SK-N-SH treated with all-trans-retinoic acid at 6 μM for 48 hours (cell line): ENCODE data around the gene PRELID1.

Experiments
- ATAC-seq: fragments of 200-7000 bp; cut with Tn5 transposase; 3 replicates; pipeline ENCODE4 v1.9.1; 2020; ENCODE audit warnings: mild to moderate bottlenecking, moderate library complexity
- ARNTL ChIP-seq: fragments of 450-650 bp; formaldehyde crosslinking; IDR thresholded peaks from 2 replicates; pipeline ENCODE4 v1.5.0; 2020; ENCODE audit warnings: low read depth, mild to moderate bottlenecking, moderate library complexity, borderline replicate concordance
- BACH2 ChIP-seq: fragments of 250-450 bp; sonication (Bioruptor Pico); IDR thresholded peaks from 2 replicates; pipeline ENCODE4 v1.9.0; 2021; ENCODE audit warnings: mild to moderate bottlenecking, borderline replicate concordance
- CREB5 ChIP-seq: fragments of 250-450 bp; sonication (Bioruptor Pico); IDR thresholded peaks from 2 replicates; pipeline ENCODE4 v1.5.1; 2020; ENCODE audit warnings: low read depth, mild to moderate bottlenecking, moderate library complexity
- CSDC2 ChIP-seq: fragments of 250-450 bp; sonication (Bioruptor Pico); IDR thresholded peaks from 2 replicates; pipeline ENCODE4 v1.5.0; 2020; ENCODE audit warnings: mild to moderate bottlenecking, moderate library complexity
- CSRNP3 ChIP-seq: fragments of 250-450 bp; sonication (Bioruptor Pico); IDR thresholded peaks from 2 replicates; pipeline ENCODE4 v1.5.1; 2021; ENCODE audit warnings: mild to moderate bottlenecking, moderate library complexity
- ESRRG ChIP-seq: fragments of 250-450 bp; sonication (Bioruptor Pico); IDR thresholded peaks from 2 replicates; pipeline ENCODE4 v1.6.1; 2021; ENCODE audit warnings: mild to moderate bottlenecking
- ISL1 ChIP-seq: fragments of 250-450 bp; sonication (Bioruptor Pico); IDR thresholded peaks from 2 replicates; pipeline ENCODE4 v2.1.2; 2022; ENCODE audit warnings: mild to moderate bottlenecking, moderate library complexity
- OSR1 ChIP-seq: fragments of 250-450 bp; sonication (Bioruptor Pico); IDR thresholded peaks from 2 replicates; pipeline ENCODE4 v1.8.0; 2022; ENCODE audit warnings: moderate library complexity, mild to moderate bottlenecking, inconsistent platforms
- PATZ1 ChIP-seq: fragments of 250-450 bp; sonication (Bioruptor Pico); IDR thresholded peaks from 2 replicates; pipeline ENCODE4 v1.8.0; 2020; ENCODE audit warnings: mild to moderate bottlenecking, moderate library complexity, borderline replicate concordance
- PPARA ChIP-seq: fragments of 250-450 bp; sonication (Bioruptor Pico); IDR thresholded peaks from 2 replicates; pipeline ENCODE4 v1.5.0; 2020; ENCODE audit warnings: mild to moderate bottlenecking, borderline replicate concordance
- RARB ChIP-seq: fragments of 250-450 bp; sonication (Bioruptor Pico); IDR thresholded peaks from 2 replicates; pipeline ENCODE4 v1.8.0; 2021; ENCODE audit warnings: mild to moderate bottlenecking, moderate library complexity
- TCF4 ChIP-seq: fragments of 250-450 bp; sonication (Bioruptor Pico); IDR thresholded peaks from 2 replicates; pipeline ENCODE4 v1.8.0; 2021; ENCODE audit warnings: mild to moderate bottlenecking, moderate library complexity, borderline replicate concordance
- TOX ChIP-seq: fragments of 250-450 bp; sonication (Bioruptor Pico); IDR thresholded peaks from 2 replicates; pipeline ENCODE4 v1.8.0; 2021; ENCODE audit warnings: mild to moderate bottlenecking, moderate library complexity, borderline replicate concordance
- ZC3H10 ChIP-seq: fragments of 250-450 bp; sonication (Bioruptor Pico); IDR thresholded peaks from 2 replicates; pipeline ENCODE4 v1.5.1; 2021; ENCODE audit warnings: mild to moderate bottlenecking, moderate library complexity
- ZFP3 ChIP-seq: fragments of 250-450 bp; sonication (Bioruptor Pico); IDR thresholded peaks from 2 replicates; pipeline ENCODE4 v1.5.0; 2020; ENCODE audit warnings: mild to moderate bottlenecking, moderate library complexity
- ZFP30 ChIP-seq: fragments of 450-650 bp; formaldehyde crosslinking; IDR thresholded peaks from 2 replicates; pipeline ENCODE4 v1.5.0; 2022; ENCODE audit warnings: mild to moderate bottlenecking, moderate library complexity
- ZNF70 ChIP-seq: fragments of 450-650 bp; formaldehyde crosslinking; IDR thresholded peaks from 2 replicates; pipeline ENCODE4 v1.5.0; 2020; ENCODE audit warnings: mild to moderate bottlenecking, moderate library complexity
- ZNF8 ChIP-seq: fragments of 450-650 bp; formaldehyde crosslinking; IDR thresholded peaks from 2 replicates; pipeline ENCODE4 v1.5.0; 2020; ENCODE audit warnings: mild to moderate bottlenecking, moderate library complexity
- TF ChIP-seq, protein P1 (sequence below): fragments of 250-450 bp; sonication (Bioruptor Pico); IDR thresholded peaks from 2 replicates; pipeline ENCODE4 v1.5.0; 2020; ENCODE audit warnings: mild to moderate bottlenecking, moderate library complexity

PRELID1 gene

DNA sequence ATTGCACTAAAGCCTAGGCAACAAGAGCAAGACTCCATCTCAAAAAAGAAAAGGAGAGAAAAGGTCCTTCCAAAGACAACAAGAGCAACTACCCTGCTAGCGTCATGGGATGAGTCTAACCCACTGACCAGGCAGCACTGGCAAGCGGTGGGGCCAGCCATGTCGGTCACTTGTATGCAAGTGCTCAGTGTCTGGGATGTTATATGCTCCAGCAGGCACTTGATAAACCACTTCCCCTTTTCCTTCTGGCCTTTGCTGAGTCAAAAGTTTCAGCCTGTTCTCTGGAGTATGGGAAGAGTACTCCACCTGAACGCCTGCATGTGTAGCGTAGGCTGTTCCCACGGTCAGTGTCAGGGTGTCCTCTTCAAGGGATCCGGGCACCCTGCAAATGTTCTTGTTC is 17.3 kb downstream of the PRELID1 start:
- TF ChIP-seq, protein P1, sequence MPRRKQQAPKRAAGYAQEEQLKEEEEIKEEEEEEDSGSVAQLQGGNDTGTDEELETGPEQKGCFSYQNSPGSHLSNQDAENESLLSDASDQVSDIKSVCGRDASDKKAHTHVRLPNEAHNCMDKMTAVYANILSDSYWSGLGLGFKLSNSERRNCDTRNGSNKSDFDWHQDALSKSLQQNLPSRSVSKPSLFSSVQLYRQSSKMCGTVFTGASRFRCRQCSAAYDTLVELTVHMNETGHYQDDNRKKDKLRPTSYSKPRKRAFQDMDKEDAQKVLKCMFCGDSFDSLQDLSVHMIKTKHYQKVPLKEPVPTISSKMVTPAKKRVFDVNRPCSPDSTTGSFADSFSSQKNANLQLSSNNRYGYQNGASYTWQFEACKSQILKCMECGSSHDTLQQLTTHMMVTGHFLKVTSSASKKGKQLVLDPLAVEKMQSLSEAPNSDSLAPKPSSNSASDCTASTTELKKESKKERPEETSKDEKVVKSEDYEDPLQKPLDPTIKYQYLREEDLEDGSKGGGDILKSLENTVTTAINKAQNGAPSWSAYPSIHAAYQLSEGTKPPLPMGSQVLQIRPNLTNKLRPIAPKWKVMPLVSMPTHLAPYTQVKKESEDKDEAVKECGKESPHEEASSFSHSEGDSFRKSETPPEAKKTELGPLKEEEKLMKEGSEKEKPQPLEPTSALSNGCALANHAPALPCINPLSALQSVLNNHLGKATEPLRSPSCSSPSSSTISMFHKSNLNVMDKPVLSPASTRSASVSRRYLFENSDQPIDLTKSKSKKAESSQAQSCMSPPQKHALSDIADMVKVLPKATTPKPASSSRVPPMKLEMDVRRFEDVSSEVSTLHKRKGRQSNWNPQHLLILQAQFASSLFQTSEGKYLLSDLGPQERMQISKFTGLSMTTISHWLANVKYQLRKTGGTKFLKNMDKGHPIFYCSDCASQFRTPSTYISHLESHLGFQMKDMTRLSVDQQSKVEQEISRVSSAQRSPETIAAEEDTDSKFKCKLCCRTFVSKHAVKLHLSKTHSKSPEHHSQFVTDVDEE: no peak
- TF ChIP-seq CSRNP3 (no peak), PPARA (no peak)
- ATAC-seq: no peak

GRCh38 chr5:177325868-177326381 is 22.3 kb downstream of the PRELID1 start:
- peak; percentile 41 for ATAC-seq

DNA sequence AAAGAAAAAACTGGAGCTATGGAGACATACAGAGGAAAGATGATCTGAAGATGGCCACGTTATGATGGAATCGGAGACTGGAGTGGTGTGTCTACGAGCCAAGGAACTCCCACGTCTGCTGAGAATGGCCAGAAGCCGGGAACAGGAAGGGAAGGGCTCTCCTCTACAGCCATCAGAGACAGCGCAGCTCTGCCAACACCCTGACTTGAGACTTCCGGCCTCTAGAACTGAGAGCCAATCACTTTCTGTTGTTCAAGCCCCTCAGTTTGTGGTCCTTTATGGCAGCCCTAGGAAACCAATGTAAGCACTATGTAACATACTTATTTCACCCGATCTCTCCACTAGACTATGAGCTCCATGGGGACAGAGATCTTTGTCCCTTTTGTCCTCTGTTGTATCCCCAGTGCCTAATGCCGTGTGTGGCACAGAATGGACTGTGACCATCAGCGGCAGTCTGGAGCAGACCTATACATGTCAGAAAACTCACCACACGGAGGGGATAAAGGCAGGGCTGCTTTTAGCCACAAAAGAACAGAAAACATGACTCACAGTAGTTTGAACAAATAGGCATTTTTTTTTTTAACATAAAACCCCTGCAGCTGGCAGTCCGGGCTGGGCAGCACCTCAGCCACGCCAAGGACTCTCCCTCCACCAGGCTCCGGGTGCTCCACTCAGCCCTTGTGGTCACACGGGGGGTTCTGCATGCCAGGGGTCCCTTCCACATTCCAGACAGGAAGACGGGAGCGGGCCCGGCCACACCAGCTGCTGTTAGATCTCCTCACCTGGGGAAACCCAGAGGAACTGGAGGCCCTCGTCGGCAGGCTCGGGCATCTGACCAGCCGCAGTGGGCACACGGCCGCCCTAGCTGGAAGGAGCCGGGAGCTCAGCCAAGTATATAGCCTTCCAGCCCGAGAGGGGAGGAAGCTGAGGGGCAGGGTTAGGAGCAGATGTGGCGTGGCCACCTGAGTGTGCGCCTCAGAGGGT is 24.2 kb downstream of the PRELID1 start:
- TF ChIP-seq ZNF8 (CRISPR knock-in tag) (no peak), OSR1 (no peak), ESRRG (no peak), PPARA (no peak), TCF4 (CRISPR knock-in tag) (no peak), CREB5 (CRISPR knock-in tag) (no peak), ZFP3 (CRISPR knock-in tag) (no peak), BACH2 (CRISPR knock-in tag) (no peak), TOX (CRISPR knock-in tag) (no peak), CSDC2 (CRISPR knock-in tag) (no peak), ZC3H10 (CRISPR knock-in tag) (no peak), PATZ1 (CRISPR knock-in tag) (no peak), ARNTL (CRISPR knock-in tag) (no peak), ZFP30 (CRISPR knock-in tag) (no peak)
- no peak for ATAC-seq

More at GRCh38 chr5:177325868-177326381, 22.3 kb downstream of the PRELID1 start:
- no peak for TF ChIP-seq CSDC2 (CRISPR knock-in tag)
- TF ChIP-seq ESRRG: no peak
- no peak for TF ChIP-seq ZNF70
- TF ChIP-seq RARB (CRISPR knock-in tag): no peak
- no peak for TF ChIP-seq PATZ1 (CRISPR knock-in tag)
- TF ChIP-seq ISL1 (CRISPR knock-in tag): 0 out of 2 replicates have a peak, but pooled peaks have one; percentile 14
- TF ChIP-seq, all 23 proteins: peak for 1
